Gastrocnemius medialis (tissue), 4 donors: ENCODE results near the gene ETV6.

Experiments used
- POLR2A ChIP-seq, 2 donors: fragments of 450-650 bp; IDR thresholded peaks; one replicate each; pipeline ENCODE4 v1.6.1; 2017; ENCODE audit warnings: antibody characterized with exemption in 2 of 2, mild to moderate bottlenecking in 2 of 2, moderate library complexity in 2 of 2
- TF ChIP-seq, protein P1 (sequence below), 5 experiments: fragments of 450-650 bp in 3 of 5; fragments of 200-600 bp in 2 of 5; sonication (generic) in 2 of 5; IDR thresholded peaks in 4 of 5; conservative IDR thresholded peaks in 1 of 5; 1 replicate in 4 of 5; 2 replicates in 1 of 5; pipeline ENCODE4 v1.5.1; 2016 to 2019; ENCODE audit warnings: antibody characterized with exemption in 5 of 5, mild to moderate bottlenecking in 3 of 5, moderate library complexity in 3 of 5

DNA sequence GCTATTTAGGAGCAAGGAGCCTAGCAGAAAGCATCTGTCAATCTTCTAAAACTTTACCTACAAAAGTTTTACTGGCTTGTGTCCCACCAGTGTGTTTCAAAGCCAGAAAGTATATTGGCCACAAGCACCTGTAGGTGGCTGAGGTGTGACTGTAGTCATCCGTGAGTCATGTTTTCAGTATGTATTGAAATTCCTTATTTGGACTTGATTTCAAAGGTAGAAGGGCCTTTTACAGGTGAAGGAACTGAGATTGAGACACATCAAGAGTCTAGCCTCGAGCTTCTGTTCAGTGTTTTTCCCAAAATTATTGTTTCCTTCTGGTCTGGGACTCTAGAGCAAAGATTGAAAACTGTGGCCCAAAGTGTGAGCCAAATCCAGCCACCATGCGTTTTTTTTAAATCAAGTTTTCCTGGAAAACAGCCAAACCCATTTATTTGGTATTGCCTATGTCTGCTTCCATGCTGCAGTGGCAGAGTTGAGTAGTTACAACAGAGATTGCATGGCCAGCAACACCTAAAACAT lies 226.0 kb downstream of the ETV6 start:
- no peak for TF ChIP-seq POLR2A (IDR thresholded peaks at IDR 0.05)
- TF ChIP-seq, protein P1, sequence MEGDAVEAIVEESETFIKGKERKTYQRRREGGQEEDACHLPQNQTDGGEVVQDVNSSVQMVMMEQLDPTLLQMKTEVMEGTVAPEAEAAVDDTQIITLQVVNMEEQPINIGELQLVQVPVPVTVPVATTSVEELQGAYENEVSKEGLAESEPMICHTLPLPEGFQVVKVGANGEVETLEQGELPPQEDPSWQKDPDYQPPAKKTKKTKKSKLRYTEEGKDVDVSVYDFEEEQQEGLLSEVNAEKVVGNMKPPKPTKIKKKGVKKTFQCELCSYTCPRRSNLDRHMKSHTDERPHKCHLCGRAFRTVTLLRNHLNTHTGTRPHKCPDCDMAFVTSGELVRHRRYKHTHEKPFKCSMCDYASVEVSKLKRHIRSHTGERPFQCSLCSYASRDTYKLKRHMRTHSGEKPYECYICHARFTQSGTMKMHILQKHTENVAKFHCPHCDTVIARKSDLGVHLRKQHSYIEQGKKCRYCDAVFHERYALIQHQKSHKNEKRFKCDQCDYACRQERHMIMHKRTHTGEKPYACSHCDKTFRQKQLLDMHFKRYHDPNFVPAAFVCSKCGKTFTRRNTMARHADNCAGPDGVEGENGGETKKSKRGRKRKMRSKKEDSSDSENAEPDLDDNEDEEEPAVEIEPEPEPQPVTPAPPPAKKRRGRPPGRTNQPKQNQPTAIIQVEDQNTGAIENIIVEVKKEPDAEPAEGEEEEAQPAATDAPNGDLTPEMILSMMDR (IDR thresholded peaks at IDR 0.05 in 4 of 5, conservative IDR thresholded peaks at IDR 0.05 in 1 of 5): no peak
